HepG2 (cell line): ENCODE results near the gene SPC24. TPM values are rescaled to one million over a fixed set of nuclear protein-coding genes. Genes with fewer than 3 reads are reported as not detected.

Experiments
- ETV5 ChIP-seq: IDR thresholded peaks from 2 replicates; pipeline ENCODE4 v1.6.1; 2018; ENCODE audit warnings: missing biosample characterization, missing genetic modification reagents, inconsistent platforms, borderline replicate concordance
- HDAC1 ChIP-seq: sonication (generic); formaldehyde crosslinking; IDR thresholded peaks from 2 replicates; pipeline ENCODE4 v1.5.1; 2020; ENCODE audit warnings: mild to moderate bottlenecking, missing genetic modification reagents
- MAZ ChIP-seq, 2 experiments: sonication (generic) in 1 of 2; formaldehyde crosslinking in 1 of 2; IDR thresholded peaks; 2 replicates each; pipeline versions ENCODE4 v1.5.0 to v1.6.1; 2012 to 2020; ENCODE audit warnings: low read depth in 2 of 2, mild to moderate bottlenecking in 2 of 2, borderline replicate concordance in 1 of 2, improper control_type of control experiment in 1 of 2, low read length in 1 of 2, missing genetic modification reagents in 1 of 2, moderate library complexity in 1 of 2
- MEIS2 ChIP-seq: sonication (generic); formaldehyde crosslinking; IDR thresholded peaks from 2 replicates; pipeline ENCODE4 v1.9.0; 2021; ENCODE audit warnings: mild to moderate bottlenecking, missing genetic modification reagents
- NFE2L1 ChIP-seq: sonication (generic); formaldehyde crosslinking; IDR thresholded peaks from 2 replicates; pipeline ENCODE4 v1.4.0; 2020; ENCODE audit warnings: missing genetic modification reagents, mild to moderate bottlenecking, borderline replicate concordance
- RAD21 ChIP-seq: fragments of 450-650 bp; formaldehyde crosslinking; IDR thresholded peaks from 2 replicates; pipeline ENCODE4 v1.5.0; 2020; ENCODE audit warnings: mild to moderate bottlenecking
- RFX5 ChIP-seq: IDR thresholded peaks from 2 replicates; pipeline ENCODE4 v1.6.1; 2011; ENCODE audit warnings: low read depth, low read length, improper control_type of control experiment
- SMC3 ChIP-seq: IDR thresholded peaks from 2 replicates; pipeline ENCODE4 v1.6.1; 2011; ENCODE audit warnings: low read length, improper control_type of control experiment
- STAG1 ChIP-seq: sonication (generic); formaldehyde crosslinking; IDR thresholded peaks from 2 replicates; pipeline ENCODE4 v1.4.0; 2020; ENCODE audit warnings: missing genetic modification reagents
- XRCC5 ChIP-seq: fragments of 200-400 bp; formaldehyde crosslinking; optimal IDR thresholded peaks from 2 replicates; pipeline ENCODE3; 2017; ENCODE audit warnings: mild to moderate bottlenecking, low read length
- ZNF296 ChIP-seq: sonication (generic); formaldehyde crosslinking; conservative IDR thresholded peaks from 2 replicates; pipeline ENCODE4 v1.5.0; 2020; ENCODE audit warnings: mild to moderate bottlenecking, missing genetic modification reagents
- ZNF30 ChIP-seq: sonication (generic); formaldehyde crosslinking; IDR thresholded peaks from 2 replicates; pipeline ENCODE4 v1.5.0; 2020; ENCODE audit warnings: mild to moderate bottlenecking, missing genetic modification reagents
- ZNF329 ChIP-seq: sonication (generic); formaldehyde crosslinking; IDR thresholded peaks from 2 replicates; pipeline ENCODE4 v1.9.0; 2021; ENCODE audit warnings: low read depth, mild to moderate bottlenecking, missing genetic modification reagents
- ZNF343 ChIP-seq: sonication (generic); formaldehyde crosslinking; IDR thresholded peaks from 2 replicates; pipeline ENCODE4 v1.4.0; 2020; ENCODE audit warnings: mild to moderate bottlenecking, missing genetic modification reagents
- ZNF709 ChIP-seq: sonication (generic); formaldehyde crosslinking; IDR thresholded peaks from 2 replicates; pipeline ENCODE4 v1.5.0; 2020; ENCODE audit warnings: mild to moderate bottlenecking, missing genetic modification reagents
- ZNF761 ChIP-seq: sonication (generic); formaldehyde crosslinking; conservative IDR thresholded peaks from 2 replicates; pipeline ENCODE4 v1.4.0; 2020; ENCODE audit warnings: mild to moderate bottlenecking, missing genetic modification reagents
- ZZZ3 ChIP-seq: sonication (generic); formaldehyde crosslinking; IDR thresholded peaks from 2 replicates; pipeline ENCODE4 v1.4.0; 2020; ENCODE audit warnings: missing genetic modification reagents, mild to moderate bottlenecking, borderline replicate concordance
- polyA plus RNA-seq, 8 experiments: library from polyadenylated mRNA; depleted of rRNA in 3 of 8; stranded (reverse) in 7 of 8; unstranded in 1 of 8; fragments of >200 nt; fragmentation: Illumina TruSeq in 4 of 8; extraction: Trizol in 4 of 8; gene quantifications; 2 replicates each; pipeline versions ENCODE4 v1.2.1 to v1.2.3, GENCODE V29; 2011 to 2016; ENCODE audit warnings: low read depth in 4 of 8, missing spikeins in 1 of 8, mixed read lengths in 1 of 8; ENCODE audit not compliant: insufficient read depth in 1 of 8
- total RNA-seq, 5 experiments: library from RNA; depleted of rRNA; stranded (reverse); fragments of >200 nt; fragmentation: Illumina TruSeq; extraction: Trizol; gene quantifications; 2 replicates each; pipeline ENCODE4 v1.2.3, GENCODE V29; 2016; ENCODE audit warnings: low read depth in 1 of 5
- TF ChIP-seq, protein P1 (sequence below): sonication (generic); formaldehyde crosslinking; IDR thresholded peaks from 2 replicates; pipeline ENCODE4 v1.4.0; 2020; ENCODE audit warnings: mild to moderate bottlenecking, missing genetic modification reagents, borderline replicate concordance
- TF ChIP-seq, protein P2 (sequence below): sonication (generic); formaldehyde crosslinking; IDR thresholded peaks from 2 replicates; pipeline ENCODE4 v1.4.0; 2020; ENCODE audit warnings: missing genetic modification reagents
- TF ChIP-seq, protein P3 (sequence below): sonication (generic); formaldehyde crosslinking; IDR thresholded peaks from 2 replicates; pipeline ENCODE4 v1.5.1; 2020; ENCODE audit warnings: mild to moderate bottlenecking, moderate library complexity, missing genetic modification reagents
- TF ChIP-seq, protein P4 (sequence below): sonication (generic); formaldehyde crosslinking; IDR thresholded peaks from 2 replicates; pipeline ENCODE4 v1.4.0; 2020; ENCODE audit warnings: missing genetic modification reagents

The SPC24 gene
- total and polyA plus RNA-seq, 2 of the 13 experiments (the other 11 are each of a cell fraction or from before 2014, with no cell fraction given): 10.0 to 46.2 TPM

DNA sequence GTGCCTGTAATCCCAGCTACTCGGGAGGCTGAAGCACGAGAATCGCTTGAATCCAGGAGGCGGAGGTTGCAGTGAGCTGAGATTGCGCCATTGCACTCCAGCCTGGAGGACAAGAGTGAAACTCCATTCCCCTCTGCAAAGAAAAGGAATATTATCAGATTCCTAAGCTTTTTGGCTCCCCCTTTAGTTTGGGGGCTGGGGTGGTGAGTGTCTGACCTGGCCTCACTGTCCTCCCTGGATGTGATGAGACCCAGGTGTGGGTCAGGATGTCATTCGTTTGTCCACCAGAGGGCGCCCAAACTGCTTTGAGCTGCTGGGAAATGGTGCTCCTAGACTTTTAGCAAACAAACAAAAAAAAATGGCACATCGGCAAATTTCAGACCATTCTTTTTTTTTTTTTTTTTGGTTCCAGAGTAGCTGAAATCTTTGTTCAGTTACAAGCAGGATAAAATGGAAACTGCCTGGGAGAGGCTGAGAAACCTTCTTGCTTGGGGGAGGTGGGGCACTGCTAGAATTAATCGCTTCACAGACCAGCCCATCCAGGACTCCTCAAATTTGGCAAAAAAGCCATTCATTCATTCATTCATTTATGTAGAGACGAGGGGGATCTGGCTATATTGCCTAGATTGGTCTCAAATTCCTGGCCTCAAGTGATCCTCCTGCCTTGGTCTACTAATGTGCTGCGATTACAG is 29.4 kb downstream of the SPC24 start (continued):
- TF ChIP-seq RAD21 (CRISPR knock-in tag) (0 out of 2 replicates have a peak, but pooled peaks have one; percentile 35), ZNF296 (CRISPR knock-in tag) (no peak), RFX5 (no peak), NFE2L1 (no peak), SMC3 (peak; percentile 71), MEIS2 (CRISPR knock-in tag) (no peak), ETV5 (CRISPR knock-in tag) (peak; percentile 17; the same call in 1 of the 2 replicates), ZZZ3 (CRISPR knock-in tag) (no peak), XRCC5 (no peak), MAZ (IDR thresholded peaks at IDR 0.05; ENCODE audit: borderline replicate concordance, low read depth, low read length) (no peak), MAZ (CRISPR knock-in tag; IDR thresholded peaks at IDR 0.05; ENCODE audit: low read depth) (no peak), ZNF761 (no peak), ZNF343 (CRISPR knock-in tag) (no peak), ZNF329 (no peak), ZNF30 (CRISPR knock-in tag) (no peak), HDAC1 (CRISPR knock-in tag) (no peak), STAG1 (CRISPR knock-in tag) (peak; percentile 59), ZNF709 (no peak)
- TF ChIP-seq, protein P1, sequence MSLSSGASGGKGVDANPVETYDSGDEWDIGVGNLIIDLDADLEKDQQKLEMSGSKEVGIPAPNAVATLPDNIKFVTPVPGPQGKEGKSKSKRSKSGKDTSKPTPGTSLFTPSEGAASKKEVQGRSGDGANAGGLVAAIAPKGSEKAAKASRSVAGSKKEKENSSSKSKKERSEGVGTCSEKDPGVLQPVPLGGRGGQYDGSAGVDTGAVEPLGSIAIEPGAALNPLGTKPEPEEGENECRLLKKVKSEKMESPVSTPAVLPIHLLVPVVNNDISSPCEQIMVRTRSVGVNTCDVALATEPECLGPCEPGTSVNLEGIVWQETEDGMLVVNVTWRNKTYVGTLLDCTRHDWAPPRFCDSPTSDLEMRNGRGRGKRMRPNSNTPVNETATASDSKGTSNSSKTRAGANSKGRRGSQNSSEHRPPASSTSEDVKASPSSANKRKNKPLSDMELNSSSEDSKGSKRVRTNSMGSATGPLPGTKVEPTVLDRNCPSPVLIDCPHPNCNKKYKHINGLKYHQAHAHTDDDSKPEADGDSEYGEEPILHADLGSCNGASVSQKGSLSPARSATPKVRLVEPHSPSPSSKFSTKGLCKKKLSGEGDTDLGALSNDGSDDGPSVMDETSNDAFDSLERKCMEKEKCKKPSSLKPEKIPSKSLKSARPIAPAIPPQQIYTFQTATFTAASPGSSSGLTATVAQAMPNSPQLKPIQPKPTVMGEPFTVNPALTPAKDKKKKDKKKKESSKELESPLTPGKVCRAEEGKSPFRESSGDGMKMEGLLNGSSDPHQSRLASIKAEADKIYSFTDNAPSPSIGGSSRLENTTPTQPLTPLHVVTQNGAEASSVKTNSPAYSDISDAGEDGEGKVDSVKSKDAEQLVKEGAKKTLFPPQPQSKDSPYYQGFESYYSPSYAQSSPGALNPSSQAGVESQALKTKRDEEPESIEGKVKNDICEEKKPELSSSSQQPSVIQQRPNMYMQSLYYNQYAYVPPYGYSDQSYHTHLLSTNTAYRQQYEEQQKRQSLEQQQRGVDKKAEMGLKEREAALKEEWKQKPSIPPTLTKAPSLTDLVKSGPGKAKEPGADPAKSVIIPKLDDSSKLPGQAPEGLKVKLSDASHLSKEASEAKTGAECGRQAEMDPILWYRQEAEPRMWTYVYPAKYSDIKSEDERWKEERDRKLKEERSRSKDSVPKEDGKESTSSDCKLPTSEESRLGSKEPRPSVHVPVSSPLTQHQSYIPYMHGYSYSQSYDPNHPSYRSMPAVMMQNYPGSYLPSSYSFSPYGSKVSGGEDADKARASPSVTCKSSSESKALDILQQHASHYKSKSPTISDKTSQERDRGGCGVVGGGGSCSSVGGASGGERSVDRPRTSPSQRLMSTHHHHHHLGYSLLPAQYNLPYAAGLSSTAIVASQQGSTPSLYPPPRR: no peak
- TF ChIP-seq, protein P2, sequence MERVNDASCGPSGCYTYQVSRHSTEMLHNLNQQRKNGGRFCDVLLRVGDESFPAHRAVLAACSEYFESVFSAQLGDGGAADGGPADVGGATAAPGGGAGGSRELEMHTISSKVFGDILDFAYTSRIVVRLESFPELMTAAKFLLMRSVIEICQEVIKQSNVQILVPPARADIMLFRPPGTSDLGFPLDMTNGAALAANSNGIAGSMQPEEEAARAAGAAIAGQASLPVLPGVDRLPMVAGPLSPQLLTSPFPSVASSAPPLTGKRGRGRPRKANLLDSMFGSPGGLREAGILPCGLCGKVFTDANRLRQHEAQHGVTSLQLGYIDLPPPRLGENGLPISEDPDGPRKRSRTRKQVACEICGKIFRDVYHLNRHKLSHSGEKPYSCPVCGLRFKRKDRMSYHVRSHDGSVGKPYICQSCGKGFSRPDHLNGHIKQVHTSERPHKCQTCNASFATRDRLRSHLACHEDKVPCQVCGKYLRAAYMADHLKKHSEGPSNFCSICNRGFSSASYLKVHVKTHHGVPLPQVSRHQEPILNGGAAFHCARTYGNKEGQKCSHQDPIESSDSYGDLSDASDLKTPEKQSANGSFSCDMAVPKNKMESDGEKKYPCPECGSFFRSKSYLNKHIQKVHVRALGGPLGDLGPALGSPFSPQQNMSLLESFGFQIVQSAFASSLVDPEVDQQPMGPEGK (CRISPR knock-in tag): 0 out of 2 replicates have a peak, but pooled peaks have one; percentile 14
- TF ChIP-seq, protein P3, sequence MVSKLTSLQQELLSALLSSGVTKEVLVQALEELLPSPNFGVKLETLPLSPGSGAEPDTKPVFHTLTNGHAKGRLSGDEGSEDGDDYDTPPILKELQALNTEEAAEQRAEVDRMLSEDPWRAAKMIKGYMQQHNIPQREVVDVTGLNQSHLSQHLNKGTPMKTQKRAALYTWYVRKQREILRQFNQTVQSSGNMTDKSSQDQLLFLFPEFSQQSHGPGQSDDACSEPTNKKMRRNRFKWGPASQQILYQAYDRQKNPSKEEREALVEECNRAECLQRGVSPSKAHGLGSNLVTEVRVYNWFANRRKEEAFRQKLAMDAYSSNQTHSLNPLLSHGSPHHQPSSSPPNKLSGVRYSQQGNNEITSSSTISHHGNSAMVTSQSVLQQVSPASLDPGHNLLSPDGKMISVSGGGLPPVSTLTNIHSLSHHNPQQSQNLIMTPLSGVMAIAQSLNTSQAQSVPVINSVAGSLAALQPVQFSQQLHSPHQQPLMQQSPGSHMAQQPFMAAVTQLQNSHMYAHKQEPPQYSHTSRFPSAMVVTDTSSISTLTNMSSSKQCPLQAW (CRISPR knock-in tag): peak; percentile 21; the same call in 1 of the 2 replicates
- TF ChIP-seq, protein P4, sequence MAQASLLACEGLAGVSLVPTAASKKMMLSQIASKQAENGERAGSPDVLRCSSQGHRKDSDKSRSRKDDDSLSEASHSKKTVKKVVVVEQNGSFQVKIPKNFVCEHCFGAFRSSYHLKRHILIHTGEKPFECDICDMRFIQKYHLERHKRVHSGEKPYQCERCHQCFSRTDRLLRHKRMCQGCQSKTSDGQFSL: no peak
